K562 (cell line): Measurements from ENCODE around the gene ADPGK. TPM values are rescaled to one million over a fixed set of nuclear protein-coding genes. Genes with fewer than 3 reads are reported as not detected.

Experiments
- CEBPB ChIP-seq: fragments of 450-650 bp; IDR thresholded peaks from 2 replicates; pipeline ENCODE4 v1.6.1; 2016; ENCODE audit warnings: missing genetic modification characterization, missing compliant biosample characterization
- CHD4 ChIP-seq: fragments of 200-600 bp; sonication (generic); IDR thresholded peaks from 3 replicates; pipeline ENCODE4 v1.6.1; 2012; ENCODE audit warnings: low read depth, mild to moderate bottlenecking, mixed read lengths, low read length, inconsistent platforms; ENCODE audit not compliant: insufficient read depth, insufficient replicate concordance, poor library complexity, severe bottlenecking
- HDGF ChIP-seq: fragments of 450-650 bp; IDR thresholded peaks from 2 replicates; pipeline ENCODE4 v1.6.1; 2016
- HNRNPL ChIP-seq: fragments of 200-400 bp; formaldehyde crosslinking; IDR thresholded peaks from 2 replicates; pipeline ENCODE4 v1.6.1; 2017; ENCODE audit warnings: low read depth, mild to moderate bottlenecking, low read length
- PHF8 ChIP-seq: fragments of 200-600 bp; sonication (generic); IDR thresholded peaks from 2 replicates; pipeline ENCODE4 v1.6.1; 2012; ENCODE audit warnings: mixed run types, mild to moderate bottlenecking, inconsistent platforms, low read length, moderate library complexity, borderline replicate concordance
- SLC30A9 ChIP-seq: fragments of 250-450 bp; sonication (Bioruptor Pico); IDR thresholded peaks from 2 replicates; pipeline ENCODE4 v1.8.0; 2022; ENCODE audit warnings: mild to moderate bottlenecking, moderate library complexity
- SPI1 ChIP-seq: IDR thresholded peaks from 2 replicates; pipeline ENCODE4 v1.6.1; 2011; ENCODE audit warnings: low read depth, low read length, control low read depth, borderline replicate concordance
- SREBF2 ChIP-seq: sonication (generic); formaldehyde crosslinking; IDR thresholded peaks from 2 replicates; pipeline ENCODE4 v1.4.0; 2020; ENCODE audit warnings: mild to moderate bottlenecking, missing genetic modification reagents
- ZBTB43 ChIP-seq: sonication (generic); formaldehyde crosslinking; IDR thresholded peaks from 2 replicates; pipeline ENCODE4 v1.8.0; 2023; ENCODE audit warnings: mild to moderate bottlenecking, missing genetic modification reagents
- ZNF134 ChIP-seq: fragments of 250-450 bp; sonication (Bioruptor Pico); conservative IDR thresholded peaks from 2 replicates; pipeline ENCODE4 v1.4.0; 2020
- ZNF354B ChIP-seq: fragments of 250-450 bp; sonication (Bioruptor Pico); IDR thresholded peaks from 2 replicates; pipeline ENCODE4 v1.4.0; 2020
- polyA plus RNA-seq, 8 experiments: library from polyadenylated mRNA; depleted of rRNA in 4 of 8; stranded (reverse) in 5 of 8; unstranded in 3 of 8; fragments of >200 nt; fragmentation: Nextera tagmentation in 2 of 8; fragmentation: Illumina TruSeq in 1 of 8; extraction: Ambion mirVana in 2 of 8; extraction: Trizol in 1 of 8; gene quantifications; 2 replicates each; pipeline versions ENCODE4 v1.2.1 to v1.2.3, GENCODE V29; 2011 to 2014; ENCODE audit warnings: inconsistent platforms in 1 of 8, missing spikeins in 1 of 8
- total RNA-seq, 7 experiments: library from RNA; depleted of rRNA in 6 of 7; stranded (reverse); fragments of >200 nt in 6 of 7; fragmentation: Illumina TruSeq in 2 of 7; extraction: Trizol in 2 of 7; gene quantifications; 2 replicates each; pipeline versions ENCODE4 v1.2.1 to v1.2.3, GENCODE V29; 2011 to 2021; ENCODE audit warnings: low replicate concordance in 1 of 7

The ADPGK gene
- total and polyA plus RNA-seq, 9 of the 15 experiments (the other 6 are each of a cell fraction or from before 2014, with no cell fraction given) = 13.4 to 97.4 (median 48.5) TPM

- TF ChIP-seq HDGF = no peak
- no peak for TF ChIP-seq SLC30A9 (CRISPR knock-in tag)
- peak; percentile 30; the same call in 1 of the 2 replicates for TF ChIP-seq SPI1
- no peak for TF ChIP-seq ZNF134
- no peak for TF ChIP-seq SREBF2 (CRISPR knock-in tag)
- TF ChIP-seq HNRNPL = no peak
- TF ChIP-seq ZBTB43 (CRISPR knock-in tag) = no peak
- no peak for TF ChIP-seq ZNF354B (CRISPR knock-in tag)
- no peak for TF ChIP-seq CHD4
- TF ChIP-seq PHF8 = no peak
- peak; percentile 69 for TF ChIP-seq CEBPB (tag)
Observed at GRCh38 chr15:72774696-72775383, 8.7 kb downstream of the ADPGK start (continued).
